Heart left ventricle (tissue), 13 donors: ENCODE measurements around the gene CNKSR3.

ENCODE experiments used
- CTCF ChIP-seq, 12 donors: fragments of 200-600 bp; sonication (generic) in 4 of 12; IDR thresholded peaks; one replicate each; pipeline versions ENCODE4 v1.5.0 to v1.8.0; 2018 to 2022; ENCODE audit warnings: antibody characterized with exemption in 12 of 12, mild to moderate bottlenecking in 5 of 12
- POLR2A ChIP-seq, 2 donors: fragments of 450-650 bp; IDR thresholded peaks; one replicate each; pipeline ENCODE4 v1.6.1; 2017; ENCODE audit warnings: antibody characterized with exemption in 2 of 2, mild to moderate bottlenecking in 2 of 2, moderate library complexity in 2 of 2
- donor health status: ischemic (EF 13 %, LVEDD 7.1; RV severe dilation, severe dysfunction).
- donor health status: DM: no; HTN: yes; CAD: no.
- donor health status: DM: no; HTN: no; CAD: no.
- donor health status: ischemic (EF 25% LVEDD 6.9; RV normal size, moderate dysfunction).
- donor health status: ischemic (EF 25% LVEDD 5.7; RV mildly dilated, moderate dysfunction).
- donor health status: ischemic (EF 35%, LVEDD 5.7; RV mildly dilated, moderate dysfunction).
- donor health status: nonischemic (EF 11% LVEDD 7.7; RV severe dilation, severe dysfunction).
- donor health status: DM: yes; HTN: yes; CAD: no.
- donor health status: PGD.
- donor health status: ischemic (EF 29% LVEDD 5.4; RV normal size, mild dysfunction).
- donor health status: nonischemic (EF 23%, LVEDD 6.1; RV moderate dilation, normal function).

- TF ChIP-seq CTCF (IDR thresholded peaks at IDR 0.05) (no peak), POLR2A (IDR thresholded peaks at IDR 0.05) (no peak)
Observed at GRCh38 chr6:154504865-154505449, 5.5 kb downstream of the CNKSR3 start.
